Measurements from ENCODE around the gene ZNF148.

The ZNF148 gene

GRCh38 chr3:125192190-125193035 lies 182.7 kb downstream of the ZNF148 start:
- no peak for TF ChIP-seq CTCF (IDR thresholded peaks at IDR 0.05)
- TF ChIP-seq ZFX (IDR thresholded peaks at IDR 0.05; ENCODE audit: borderline replicate concordance), result no peak
- H3K27ac ChIP-seq, result no peak overlapping the region

- TF ChIP-seq CTCF (IDR thresholded peaks at IDR 0.05) (no peak), ZFX (IDR thresholded peaks at IDR 0.05; ENCODE audit: borderline replicate concordance) (no peak)
- no peak overlapping the region for H3K27ac ChIP-seq
Measured at GRCh38 chr3:125191730-125192129, 183.4 kb downstream of the ZNF148 start.

GRCh38 chr3:125191256-125191655 lies 183.9 kb downstream of the ZNF148 start:
- TF ChIP-seq CTCF (IDR thresholded peaks at IDR 0.05) (no peak), ZFX (IDR thresholded peaks at IDR 0.05; ENCODE audit: borderline replicate concordance) (no peak)
- H3K27ac ChIP-seq, result no peak overlapping the region

- no peak for TF ChIP-seq CTCF (IDR thresholded peaks at IDR 0.05)
- no peak for TF ChIP-seq ZFX (IDR thresholded peaks at IDR 0.05; ENCODE audit: borderline replicate concordance)
- no peak overlapping the region for H3K27ac ChIP-seq
Measured at GRCh38 chr3:125190786-125191185, 184.3 kb downstream of the ZNF148 start.

GRCh38 chr3:125189378-125190165 lies 185.6 kb downstream of the ZNF148 start:
- no peak overlapping the region for H3K27ac ChIP-seq
- no peak for TF ChIP-seq CTCF (IDR thresholded peaks at IDR 0.05)
- no peak for TF ChIP-seq ZFX (IDR thresholded peaks at IDR 0.05; ENCODE audit: borderline replicate concordance)

- TF ChIP-seq ZFX (IDR thresholded peaks at IDR 0.05; ENCODE audit: borderline replicate concordance), result no peak
- TF ChIP-seq CTCF (IDR thresholded peaks at IDR 0.05), result no peak
Measured at GRCh38 chr3:125188955-125189354, 186.2 kb downstream of the ZNF148 start.

GRCh38 chr3:125187599-125187910 lies 187.6 kb downstream of the ZNF148 start:
- no peak overlapping the region for H3K27ac ChIP-seq
- TF ChIP-seq CTCF (IDR thresholded peaks at IDR 0.05) (no peak), ZFX (IDR thresholded peaks at IDR 0.05; ENCODE audit: borderline replicate concordance) (no peak)

More at GRCh38 chr3:125188955-125189354, 186.2 kb downstream of the ZNF148 start:
- H3K27ac ChIP-seq, result no peak overlapping the region

Data from 22Rv1 (cell line).